ENCODE results near the gene PDS5A. TPM values are rescaled to one million over a fixed set of nuclear protein-coding genes. Genes with fewer than 3 reads are reported as not detected.
"Not testable (repeated sequence)": the region's sequence is repeated elsewhere in the genome, so short reads cannot be mapped to it uniquely, and the experiment has no call there.

PDS5A gene
- total RNA-seq, 2 donors from 2014 or later = 88.2 to 98.6 TPM

- Mint-ChIP-seq H3K27ac (no peak overlapping the region), H3K9me3 (no peaks in the 10 kb centered on the region), H3K4me1 (no peaks in the 10 kb centered on the region), H3K4me3 (no peak overlapping the region), H3K27me3 (ENCODE audit: insufficient read depth) (no peaks in the 10 kb centered on the region), H3K36me3 (ENCODE audit: low read depth) (peaks cover 76% of the 10 kb centered on the region)
- Histone ChIP-seq H3K4me1 (ENCODE audit: control insufficient read depth, insufficient read depth, low read length) (no peaks in the 10 kb centered on the region), H3K9ac (ENCODE audit: extremely low read depth, low read length, poor library complexity, severe bottlenecking) (no peak overlapping the region), H3K36me3 (ENCODE audit: control insufficient read depth, insufficient read depth, low read length) (peaks cover 78% of the 10 kb centered on the region), H3K27me3 (ENCODE audit: control insufficient read depth, insufficient read depth, low read length, poor library complexity, severe bottlenecking) (no peaks in the 10 kb centered on the region), H3K9me3 (ENCODE audit: control insufficient read depth, low read length) (no peaks in the 10 kb centered on the region), H3K4me3 (ENCODE audit: low read length) (no peak overlapping the region), H3K27ac (ENCODE audit: low read depth, low read length) (no peak overlapping the region)
- DNase-seq = no peak
- no peak for TF ChIP-seq CTCF (conservative IDR thresholded peaks at IDR 0.05)
- WGBS, 2 experiments (ENCODE audit: insufficient coverage in 1 of 2, insufficient read length in 1 of 2) = 95 to 96% methylated on average over 7 to 9 of the region's 9 CpGs
Observed at GRCh38 chr4:39840027-39840426, 137.7 kb downstream of the PDS5A start.

GRCh38 chr4:39838431-39838830, 139.3 kb downstream of the PDS5A start:
- not testable (repeated sequence) for H3K27me3 Mint-ChIP-seq (ENCODE audit: insufficient read depth); H3K9ac ChIP-seq (ENCODE audit: extremely low read depth, low read length, poor library complexity, severe bottlenecking); H3K27ac Mint-ChIP-seq; H3K27ac ChIP-seq (ENCODE audit: low read depth, low read length); H3K9me3 ChIP-seq (ENCODE audit: control insufficient read depth, low read length); H3K27me3 ChIP-seq (ENCODE audit: control insufficient read depth, insufficient read depth, low read length, poor library complexity, severe bottlenecking); H3K4me3 Mint-ChIP-seq; H3K9me3 Mint-ChIP-seq; DNase-seq; H3K4me1 Mint-ChIP-seq; H3K4me1 ChIP-seq (ENCODE audit: control insufficient read depth, insufficient read depth, low read length); H3K4me3 ChIP-seq (ENCODE audit: low read length)
- H3K36me3 Mint-ChIP-seq (ENCODE audit: low read depth) = peaks cover 82% of the 10 kb centered on the region
- peaks cover 84% of the 10 kb centered on the region for H3K36me3 ChIP-seq (ENCODE audit: control insufficient read depth, insufficient read depth, low read length)
- 87 to 96% methylated on average over 7 to 11 of the region's 11 CpGs for WGBS, 2 experiments (ENCODE audit: insufficient coverage in 1 of 2, insufficient read length in 1 of 2)

GRCh38 chr4:39834269-39834668, 143.4 kb downstream of the PDS5A start:
- H3K27ac ChIP-seq (ENCODE audit: low read depth, low read length) = no peak overlapping the region
- DNase-seq = no peak
- H3K4me3 Mint-ChIP-seq = no peak overlapping the region
- H3K4me1 ChIP-seq (ENCODE audit: control insufficient read depth, insufficient read depth, low read length) = no peaks in the 10 kb centered on the region
- WGBS, 2 experiments (ENCODE audit: insufficient coverage in 1 of 2, insufficient read length in 1 of 2) = 92 to 98% methylated on average over 1 of the region's 1 CpG
- no peak overlapping the region for H3K4me3 ChIP-seq (ENCODE audit: low read length)
- H3K27me3 ChIP-seq (ENCODE audit: control insufficient read depth, insufficient read depth, low read length, poor library complexity, severe bottlenecking) = no peaks in the 10 kb centered on the region
- no peak for TF ChIP-seq CTCF (conservative IDR thresholded peaks at IDR 0.05)
- no peaks in the 10 kb centered on the region for H3K27me3 Mint-ChIP-seq (ENCODE audit: insufficient read depth)
- no peaks in the 10 kb centered on the region for H3K9me3 Mint-ChIP-seq
- H3K9ac ChIP-seq (ENCODE audit: extremely low read depth, low read length, poor library complexity, severe bottlenecking) = no peak overlapping the region
- H3K27ac Mint-ChIP-seq = no peak overlapping the region
- H3K9me3 ChIP-seq (ENCODE audit: control insufficient read depth, low read length) = no peaks in the 10 kb centered on the region
- peaks cover 81% of the 10 kb centered on the region for H3K36me3 ChIP-seq (ENCODE audit: control insufficient read depth, insufficient read depth, low read length)
- H3K36me3 Mint-ChIP-seq (ENCODE audit: low read depth) = peaks cover 76% of the 10 kb centered on the region
- H3K4me1 Mint-ChIP-seq = no peaks in the 10 kb centered on the region

- H3K27me3 ChIP-seq (ENCODE audit: control insufficient read depth, insufficient read depth, low read length, poor library complexity, severe bottlenecking) = no peaks in the 10 kb centered on the region
- H3K9ac ChIP-seq (ENCODE audit: extremely low read depth, low read length, poor library complexity, severe bottlenecking) = peak overlapping the region; percentile 13
- no peaks in the 10 kb centered on the region for H3K27me3 Mint-ChIP-seq (ENCODE audit: insufficient read depth)
- DNase-seq = no peak
- H3K4me3 Mint-ChIP-seq = no peak overlapping the region
- no peak for TF ChIP-seq CTCF (conservative IDR thresholded peaks at IDR 0.05)
- no peaks in the 10 kb centered on the region for H3K4me1 ChIP-seq (ENCODE audit: control insufficient read depth, insufficient read depth, low read length)
- H3K27ac Mint-ChIP-seq = peak overlapping the region; percentile 82
- peaks cover 2% of the 10 kb centered on the region for H3K4me1 Mint-ChIP-seq
- 87 to 97% methylated on average over 5 to 6 of the region's 7 CpGs for WGBS, 2 experiments (ENCODE audit: insufficient coverage in 1 of 2, insufficient read length in 1 of 2)
- H3K9me3 Mint-ChIP-seq = no peaks in the 10 kb centered on the region
- no peaks in the 10 kb centered on the region for H3K9me3 ChIP-seq (ENCODE audit: control insufficient read depth, low read length)
- H3K4me3 ChIP-seq (ENCODE audit: low read length) = no peak overlapping the region
- H3K27ac ChIP-seq (ENCODE audit: low read depth, low read length) = no peak overlapping the region
- H3K36me3 ChIP-seq (ENCODE audit: control insufficient read depth, insufficient read depth, low read length) = peaks cover 79% of the 10 kb centered on the region
- peaks cover 63% of the 10 kb centered on the region for H3K36me3 Mint-ChIP-seq (ENCODE audit: low read depth)
Observed at GRCh38 chr4:39825741-39826231, 151.9 kb downstream of the PDS5A start.

Measured in endodermal cell (in vitro differentiated cells).